Measurements from ENCODE around the gene HHATL. TPM values are rescaled to one million over a fixed set of nuclear protein-coding genes. Genes with fewer than 3 reads are reported as not detected.

The HHATL gene
- total and polyA plus RNA-seq, 8 donors = 0.29 to 1.3 (median 1.0) TPM; not detected in 1

- ATAC-seq = no peak
- Histone ChIP-seq H3K36me3 (no peaks in the 10 kb centered on the region), H3K27me3 (no peaks in the 10 kb centered on the region), H3K4me1 (peaks cover 0 to 18% of the 10 kb centered on the region in 2 donors), H3K4me3 (no peak overlapping the region), H3K27ac (no peak overlapping the region), H3K9me3 (no peaks in the 10 kb centered on the region)
- no peak for TF ChIP-seq CTCF (IDR thresholded peaks at IDR 0.05)
- intact Hi-C loops (cut with DNase I) = loop anchor here in 1 of 2 donors (10.0 kb wide), 1 partner anchor 181 kb away; no protein-coding TSS in a partner anchor
- DNase-seq = no peak
Measured at GRCh38 chr3:42745291-42745745, 42.7 kb upstream of the HHATL start.

GRCh38 chr3:42743204-42743995 is 40.8 kb upstream of the HHATL start:
- H3K36me3 ChIP-seq = no peaks in the 10 kb centered on the region
- intact Hi-C loops (cut with DNase I) = loop anchor here in 1 of 2 donors (10.0 kb wide), 1 partner anchor 179 kb away; no protein-coding TSS in a partner anchor
- no peaks in the 10 kb centered on the region for H3K9me3 ChIP-seq
- H3K4me1 ChIP-seq = peaks cover 0 to 9% of the 10 kb centered on the region in 2 donors
- no peak overlapping the region for H3K4me3 ChIP-seq
- H3K27me3 ChIP-seq = no peaks in the 10 kb centered on the region
- no peak for TF ChIP-seq CTCF (IDR thresholded peaks at IDR 0.05)
- DNase-seq (peak in 1 of 4 donors; percentile 15), ATAC-seq (no peak)
- no peak overlapping the region for H3K27ac ChIP-seq

GRCh38 chr3:42742688-42743087 is 40.1 kb upstream of the HHATL start:
- Histone ChIP-seq H3K9me3 (no peaks in the 10 kb centered on the region), H3K4me3 (no peak overlapping the region), H3K36me3 (no peaks in the 10 kb centered on the region), H3K27ac (no peak overlapping the region), H3K27me3 (no peaks in the 10 kb centered on the region), H3K4me1 (peaks cover 0 to 9% of the 10 kb centered on the region in 2 donors)
- no peak for TF ChIP-seq CTCF (IDR thresholded peaks at IDR 0.05)
- ATAC-seq = no peak
- DNase-seq = peak in 1 of 4 donors; percentile 16
- intact Hi-C loops (cut with DNase I) = loop anchor here in 1 of 2 donors (10.0 kb wide), 1 partner anchor 178 kb away; no protein-coding TSS in a partner anchor

GRCh38 chr3:42742259-42742658 is 39.7 kb upstream of the HHATL start:
- no peaks in the 10 kb centered on the region for H3K27me3 ChIP-seq
- intact Hi-C loops (cut with DNase I) = loop anchor here in 1 of 2 donors (10.0 kb wide), 1 partner anchor 177 kb away; no protein-coding TSS in a partner anchor
- no peak overlapping the region for H3K4me3 ChIP-seq
- ATAC-seq (no peak), DNase-seq (no peak)
- H3K36me3 ChIP-seq = no peaks in the 10 kb centered on the region
- H3K27ac ChIP-seq = no peak overlapping the region
- no peaks in the 10 kb centered on the region for H3K9me3 ChIP-seq
- TF ChIP-seq CTCF (IDR thresholded peaks at IDR 0.05) = no peak
- peaks cover 0 to 9% of the 10 kb centered on the region in 2 donors for H3K4me1 ChIP-seq

GRCh38 chr3:42741796-42742195 is 39.2 kb upstream of the HHATL start:
- no peaks in the 10 kb centered on the region for H3K36me3 ChIP-seq
- no peak overlapping the region for H3K27ac ChIP-seq
- no peaks in the 10 kb centered on the region for H3K9me3 ChIP-seq
- peaks cover 0 to 7% of the 10 kb centered on the region in 2 donors for H3K4me1 ChIP-seq
- no peaks in the 10 kb centered on the region for H3K27me3 ChIP-seq
- no peak overlapping the region for H3K4me3 ChIP-seq
- intact Hi-C loops (cut with DNase I) = loop anchor here in 1 of 2 donors (10.0 kb wide), 1 partner anchor 177 kb away; no protein-coding TSS in a partner anchor
- TF ChIP-seq CTCF (IDR thresholded peaks at IDR 0.05) = no peak
- peak in 1 of 4 donors; percentile 16 for DNase-seq
- no peak for ATAC-seq
